Brain microvascular endothelial cell (primary cell): ENCODE results near the gene SCLT1.

Experiments used
- DNase-seq: peaks from one replicate; pipeline ENCODE4 v3.0.0-alpha.2; 2020
- H3K27ac ChIP-seq: fragments of 250-450 bp; sonication (Bioruptor Pico); 2 replicates; pipeline ENCODE4 v1.5.1; 2020; ENCODE audit warnings: mild to moderate bottlenecking, moderate library complexity
- H3K27me3 ChIP-seq: fragments of 250-450 bp; sonication (Bioruptor Pico); replicated peaks from 2 replicates; pipeline ENCODE4 v1.5.1; 2020; ENCODE audit warnings: mild to moderate bottlenecking
- H3K36me3 ChIP-seq: fragments of 250-450 bp; sonication (Bioruptor Pico); replicated peaks from 2 replicates; pipeline ENCODE4 v1.5.1; 2020; ENCODE audit warnings: mild to moderate bottlenecking
- H3K4me3 ChIP-seq: 2 replicates; pipeline ENCODE4 v1.5.1; 2011; ENCODE audit warnings: low read depth, mild to moderate bottlenecking, control low read depth, low read length, moderate library complexity
- CTCF ChIP-seq: IDR thresholded peaks from 2 replicates; pipeline ENCODE4 v1.5.1; 2011; ENCODE audit warnings: low read depth, mild to moderate bottlenecking, moderate library complexity, low read length, control low read depth, inconsistent platforms; ENCODE audit errors: missing control alignments
- in situ Hi-C: cut with HindIII; loops from 2 replicates; pipeline ENCODE4 v1.10.0; 2017; ENCODE audit warnings: low sequenced_read_pairs, low pct_ligation_motif_present

SCLT1 gene

DNA sequence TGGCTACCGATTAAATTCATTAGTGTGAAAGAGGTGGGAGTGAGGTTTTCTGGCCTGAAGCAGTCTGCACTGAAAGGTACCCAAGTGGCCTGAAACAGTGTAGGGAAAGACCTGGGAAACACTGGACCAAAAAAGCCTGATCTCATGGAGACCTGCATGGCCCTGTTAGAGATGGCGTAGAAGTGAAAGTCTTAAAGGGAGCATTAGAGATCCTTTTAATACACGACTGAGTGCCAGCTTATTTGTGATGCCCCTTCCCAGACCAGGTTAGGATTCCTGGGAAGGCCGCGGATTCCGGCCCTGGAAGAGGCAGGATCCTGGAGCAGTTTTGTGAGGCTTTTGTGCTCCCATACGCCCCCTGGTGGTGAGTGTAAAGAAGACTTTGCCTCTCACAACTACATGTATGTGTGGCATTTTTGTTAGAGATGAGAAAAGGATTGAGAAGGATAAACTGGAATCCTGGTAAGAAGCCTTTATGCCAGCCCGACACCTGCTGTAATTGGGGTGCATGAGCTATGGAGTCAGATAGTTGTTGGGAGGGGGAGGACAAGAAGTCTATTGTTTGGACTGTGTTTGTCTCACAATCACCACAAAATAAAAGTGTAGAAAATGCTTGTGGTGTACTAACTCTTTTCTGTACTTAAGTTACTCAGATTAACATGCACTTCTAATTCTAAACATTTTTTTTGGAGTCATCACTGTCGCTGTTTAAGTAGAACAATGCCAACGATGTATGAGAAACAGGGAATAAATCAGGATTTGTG lies 229.8 kb downstream of the SCLT1 start:
- Histone ChIP-seq H3K4me3 (no peak overlapping the region), H3K27me3 (no peaks in the 10 kb centered on the region), H3K27ac (no peak overlapping the region), H3K36me3 (peaks cover 56% of the 10 kb centered on the region)
- TF ChIP-seq CTCF = peak; percentile 87
- in situ Hi-C loops = no loop called here
- peak; percentile 51 for DNase-seq

DNA sequence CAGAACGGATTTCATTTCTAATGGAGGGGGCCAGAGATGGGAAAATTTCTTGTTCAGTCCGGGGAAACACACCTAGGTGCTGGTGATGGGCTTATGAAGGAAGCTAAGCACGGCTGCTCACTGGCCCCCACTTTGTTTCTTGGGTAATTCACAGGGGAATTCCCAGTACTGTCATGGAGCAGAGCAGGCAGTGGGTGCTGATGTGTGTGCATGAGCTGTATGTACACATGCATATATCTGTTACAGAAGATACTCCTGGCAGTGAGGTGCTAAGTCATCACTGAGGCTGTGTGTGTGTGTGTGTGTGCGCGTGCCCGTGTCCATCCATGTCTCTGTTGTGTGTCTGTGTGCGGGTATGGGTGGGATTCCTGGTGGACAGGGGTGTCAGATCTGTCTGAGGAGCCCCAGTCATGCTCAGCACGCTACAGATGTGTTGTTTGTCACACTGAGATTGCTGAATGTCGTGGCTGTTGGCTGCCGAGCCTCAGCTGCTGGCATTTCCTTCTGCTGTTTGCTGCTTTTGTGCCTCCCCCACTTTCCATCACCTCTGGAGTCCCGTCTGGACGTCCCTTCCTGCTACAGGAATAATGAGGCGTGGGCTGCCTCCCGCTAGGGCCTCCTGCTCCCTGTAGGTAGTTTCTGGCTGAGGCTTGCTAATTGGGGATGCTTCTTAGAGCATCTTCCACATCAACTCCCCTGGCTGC lies 230.6 kb downstream of the SCLT1 start:
- H3K27ac ChIP-seq = no peak overlapping the region
- DNase-seq = no peak
- in situ Hi-C loops = no loop called here
- no peak for TF ChIP-seq CTCF
- no peak overlapping the region for H3K4me3 ChIP-seq
- no peaks in the 10 kb centered on the region for H3K27me3 ChIP-seq
- peaks cover 58% of the 10 kb centered on the region for H3K36me3 ChIP-seq

DNA sequence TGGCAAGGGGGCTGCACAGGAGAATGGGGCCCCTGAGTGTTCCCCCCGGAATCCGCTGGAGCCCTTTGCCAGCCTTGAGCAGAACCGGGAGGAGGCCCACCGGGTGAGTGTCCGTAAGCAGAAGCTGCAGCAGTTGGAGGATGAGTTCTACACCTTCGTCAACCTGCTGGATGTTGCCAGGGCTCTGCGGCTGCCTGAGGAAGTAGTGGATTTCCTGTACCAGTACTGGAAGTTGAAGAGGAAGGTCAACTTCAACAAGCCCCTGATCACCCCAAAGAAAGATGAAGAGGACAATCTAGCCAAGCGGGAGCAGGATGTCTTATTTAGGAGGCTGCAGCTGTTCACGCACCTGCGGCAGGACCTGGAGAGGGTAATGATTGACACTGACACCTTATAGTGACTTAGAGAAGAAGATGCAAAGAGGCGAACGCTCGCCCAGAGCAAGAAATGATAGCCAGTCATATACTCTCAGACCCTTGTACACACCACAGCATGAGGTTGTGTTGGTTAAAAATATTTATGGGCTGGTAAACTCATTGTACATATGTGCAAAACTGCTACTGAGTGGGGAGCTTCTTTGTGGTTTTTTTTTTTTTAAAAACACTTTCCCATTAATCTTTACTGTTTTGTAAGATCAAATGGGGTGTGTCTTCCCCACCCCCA lies 231.4 kb downstream of the SCLT1 start:
- Histone ChIP-seq H3K36me3 (peaks cover 60% of the 10 kb centered on the region), H3K27ac (no peak overlapping the region), H3K4me3 (no peak overlapping the region), H3K27me3 (no peaks in the 10 kb centered on the region)
- no peak for DNase-seq
- in situ Hi-C loops = no loop called here
- no peak for TF ChIP-seq CTCF

- TF ChIP-seq CTCF = no peak
- Histone ChIP-seq H3K36me3 (peaks cover 59% of the 10 kb centered on the region), H3K27me3 (no peaks in the 10 kb centered on the region), H3K27ac (peak overlapping the region; percentile 43), H3K4me3 (no peak overlapping the region)
- DNase-seq = no peak
- in situ Hi-C loops = no loop called here
These were observed 233.3 kb downstream of the SCLT1 start for GRCh38 chr4:128859887-128860677.

- H3K4me3 ChIP-seq = no peak overlapping the region
- in situ Hi-C loops = no loop called here
- H3K36me3 ChIP-seq = peaks cover 53% of the 10 kb centered on the region
- TF ChIP-seq CTCF = no peak
- DNase-seq = peak; percentile 51
- H3K27me3 ChIP-seq = no peaks in the 10 kb centered on the region
- H3K27ac ChIP-seq = peak overlapping the region; percentile 43
These were observed 234.3 kb downstream of the SCLT1 start for GRCh38 chr4:128858879-128859671.
